GM18861 (cell line): ENCODE measurements around the gene TMEM200C.
"Not testable (repeated sequence)": the region's sequence is repeated elsewhere in the genome, so short reads cannot be mapped to it uniquely, and the experiment has no call there.

Experiments used
- ATAC-seq: cut with Tn5 transposase; IDR thresholded peaks from one replicate; pipeline ENCODE4 v1.9.1; 2021; ENCODE audit not compliant: unreplicated experiment

The TMEM200C gene

DNA sequence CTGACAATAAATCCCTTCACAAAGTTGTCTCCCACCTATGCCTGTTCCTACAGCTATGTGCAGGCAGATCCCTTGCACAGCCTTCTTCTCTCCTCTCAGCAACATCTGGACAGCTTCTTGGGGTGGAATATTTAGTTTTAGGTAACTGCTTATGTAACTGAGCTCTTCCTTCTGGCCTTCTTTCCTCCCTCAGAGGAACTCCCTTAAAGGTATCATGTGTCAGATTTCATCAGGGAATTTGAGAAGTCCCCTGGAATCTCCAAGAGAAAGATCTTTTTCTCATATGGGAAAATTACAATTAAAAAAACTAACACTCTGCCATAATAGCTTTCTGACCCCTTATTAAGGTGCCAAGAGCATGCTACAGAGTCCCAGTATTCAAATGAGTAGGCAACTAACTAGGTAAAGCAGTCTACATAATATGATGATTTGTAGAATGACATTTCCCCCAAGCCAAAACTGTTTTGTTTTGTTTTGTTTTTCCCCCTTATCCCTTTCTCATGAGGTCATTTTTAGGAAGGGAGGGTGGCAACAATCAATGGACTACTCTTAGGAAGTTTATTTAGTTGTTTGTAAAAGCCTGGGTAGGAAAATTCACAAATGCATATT is 2.4 kb downstream of the TMEM200C start:
- ATAC-seq = no peak

DNA sequence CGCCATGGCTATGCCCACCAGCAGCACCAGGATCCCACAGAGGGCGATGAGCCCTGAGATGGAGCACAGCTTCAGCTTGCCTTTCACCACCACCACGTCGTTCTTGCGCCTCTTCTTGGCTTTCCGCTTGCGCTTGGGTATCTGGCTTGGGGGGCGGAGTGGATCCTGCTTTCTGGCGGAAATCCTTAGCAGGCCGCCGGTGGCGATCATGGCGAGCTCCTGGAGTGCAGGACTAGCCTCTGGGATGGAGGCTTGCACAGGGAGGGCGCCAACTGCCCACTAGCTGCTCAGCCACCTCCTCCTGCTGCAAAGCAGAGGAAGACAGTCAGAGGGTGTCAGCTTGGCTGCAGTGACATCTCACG is 3.5 kb downstream of the TMEM200C start:
- no peak for ATAC-seq

DNA sequence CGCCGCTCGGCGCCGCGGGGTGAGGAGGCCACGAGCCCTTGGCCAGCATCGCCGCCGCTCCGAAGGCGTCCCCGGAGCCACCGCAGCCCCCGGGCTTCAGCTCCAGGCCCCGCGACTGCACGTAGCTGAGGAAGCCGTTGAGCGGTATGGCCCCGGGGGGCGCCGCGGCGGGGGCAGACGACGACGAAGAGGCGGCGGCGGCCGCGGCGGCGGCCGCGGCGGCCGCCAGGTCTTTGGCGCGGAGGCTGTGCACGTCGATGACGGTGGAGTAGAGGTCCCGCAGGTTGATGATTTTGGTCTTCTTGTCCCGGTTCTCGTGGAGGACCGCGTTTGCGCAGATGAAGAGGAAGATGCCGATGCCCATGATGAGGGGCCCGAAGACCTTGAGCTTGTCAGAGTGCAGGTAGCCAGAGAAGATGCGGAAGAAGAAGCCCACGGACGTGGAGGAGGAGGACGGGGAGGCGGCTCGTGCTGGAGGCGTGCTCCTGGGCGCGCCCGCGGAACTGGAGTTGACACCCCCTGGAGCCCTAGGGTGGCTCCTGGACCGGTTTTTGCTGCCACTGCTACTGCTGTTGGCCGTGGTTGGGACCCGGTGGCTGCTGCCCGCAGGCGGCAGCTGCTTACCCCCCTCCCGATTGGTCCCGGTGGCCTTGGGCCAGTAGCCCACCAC is 4.0 kb downstream of the TMEM200C start:
- no peak for ATAC-seq

DNA sequence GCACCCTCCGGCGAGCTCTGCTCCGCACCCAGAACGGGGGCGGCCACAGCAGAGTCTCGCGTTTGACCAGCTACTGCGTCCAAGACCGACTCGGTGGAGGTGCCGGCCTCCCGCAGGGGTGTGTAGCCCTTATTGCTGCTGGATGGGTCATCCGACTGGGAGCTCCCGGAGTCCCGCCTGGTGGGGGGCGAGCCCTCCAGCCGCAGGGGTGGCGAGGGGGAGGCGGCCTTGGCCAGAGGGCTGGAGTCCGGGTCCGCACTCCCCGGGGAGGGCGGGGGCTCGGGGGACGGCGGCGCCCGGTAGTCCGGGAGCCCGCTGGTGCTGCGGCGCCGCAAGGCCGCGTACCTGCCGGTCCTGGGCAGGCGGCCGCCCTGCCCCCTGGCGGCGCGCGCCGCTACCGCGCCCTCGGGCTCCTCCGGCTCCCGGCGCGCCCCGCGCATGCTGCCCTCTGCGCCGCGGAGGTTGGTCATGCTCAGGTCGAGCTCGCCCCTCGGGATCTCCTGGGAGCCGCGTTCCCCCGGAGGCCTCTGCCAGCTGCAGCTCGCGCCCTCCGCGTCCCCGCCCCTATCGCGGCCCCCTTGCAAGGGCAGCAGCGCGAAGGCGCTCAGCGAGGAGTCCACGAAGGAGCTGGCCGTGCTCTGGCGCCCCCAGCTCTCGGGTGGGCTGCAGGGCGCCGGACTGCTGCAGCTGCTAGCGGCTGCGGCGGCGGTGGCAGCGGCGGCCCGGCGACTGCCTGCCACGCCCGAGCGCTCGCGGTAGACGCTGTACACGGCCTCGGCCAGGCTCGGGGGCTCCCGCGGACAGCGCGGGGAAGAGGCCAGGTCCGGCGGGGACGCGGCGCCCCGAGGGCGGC is 4.8 kb downstream of the TMEM200C start:
- peak; percentile 71 for ATAC-seq

DNA sequence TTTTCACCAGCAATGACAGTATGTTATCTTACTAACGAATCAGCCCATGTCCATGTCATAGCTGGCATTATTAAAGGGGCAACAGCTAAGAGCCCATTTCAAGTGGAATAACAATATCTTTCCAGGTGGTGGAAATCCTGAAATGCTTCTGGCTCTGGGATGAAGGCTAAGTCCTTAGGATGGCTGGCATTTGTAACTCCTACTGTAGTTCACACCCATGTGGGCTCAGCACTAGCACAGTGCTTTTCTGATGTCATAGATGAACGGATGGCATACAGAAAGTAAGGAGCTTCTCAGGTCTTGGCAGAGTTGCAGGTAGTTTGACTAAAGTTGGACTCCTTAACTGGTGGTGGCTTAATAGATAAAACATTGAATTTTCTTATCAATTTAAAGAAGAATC is 10.0 kb downstream of the TMEM200C start:
- no peak for ATAC-seq

- no peak for ATAC-seq
These were observed 10.9 kb downstream of the TMEM200C start for GRCh38 chr18:5884375-5884774.

DNA sequence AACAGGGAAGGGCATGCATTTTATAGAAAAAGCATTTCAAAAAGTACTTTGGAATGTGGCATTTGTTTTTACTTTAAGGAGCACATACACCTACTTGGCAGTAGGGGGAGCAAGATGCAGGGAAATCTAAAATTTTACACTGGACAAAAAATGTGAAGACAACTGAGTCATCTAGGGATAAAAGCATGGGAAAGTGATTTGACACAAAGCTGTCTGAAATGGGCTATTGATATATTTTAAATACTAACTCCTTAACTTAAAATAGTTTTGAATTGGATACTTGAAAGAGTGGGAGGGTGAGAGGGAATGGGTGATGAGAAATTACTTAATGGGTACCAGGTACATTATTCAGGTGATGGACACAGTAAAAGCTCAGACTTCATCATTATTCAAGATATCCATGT is 15.8 kb downstream of the TMEM200C start:
- no peak for ATAC-seq

DNA sequence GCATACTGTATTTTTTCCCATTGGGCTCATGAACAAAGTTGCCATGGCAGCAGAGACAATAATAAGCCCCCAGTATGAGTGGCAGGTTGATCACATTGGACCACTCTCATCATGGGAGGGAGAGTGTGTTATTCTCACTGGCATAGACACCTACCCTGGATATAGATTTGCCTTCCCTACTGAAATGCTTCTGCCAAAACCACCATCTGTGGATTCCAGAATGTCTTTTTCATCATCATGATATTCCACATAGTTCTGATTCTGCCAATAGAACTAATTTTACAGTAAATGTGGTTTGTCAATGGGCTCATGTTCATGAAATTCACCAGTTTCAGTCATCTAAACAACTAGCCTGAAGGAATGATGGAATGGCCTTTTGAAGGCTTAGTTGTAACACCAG is 18.4 kb downstream of the TMEM200C start:
- ATAC-seq = no peak

DNA sequence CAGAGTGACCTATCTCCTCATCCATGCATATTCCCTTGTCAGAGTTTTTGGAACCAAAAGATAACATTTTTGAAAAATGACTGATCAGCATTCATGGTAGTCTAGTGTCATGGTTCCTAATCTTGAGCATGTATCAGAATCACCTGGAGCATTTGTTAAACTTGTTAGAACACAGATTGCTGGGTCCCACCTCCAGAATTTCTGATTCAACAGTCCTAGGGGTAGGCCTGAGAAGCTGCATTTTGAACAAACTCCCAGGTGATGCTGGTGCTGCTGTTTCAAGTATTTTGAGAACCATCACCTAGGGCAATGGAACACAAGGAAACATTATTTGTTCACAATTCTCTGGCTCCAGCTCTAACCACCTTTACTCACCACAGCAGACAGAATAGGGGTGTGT is 21.0 kb downstream of the TMEM200C start:
- ATAC-seq = no peak

GRCh38 chr18:5872886-5873285 is 22.4 kb downstream of the TMEM200C start:
- no peak for ATAC-seq

DNA sequence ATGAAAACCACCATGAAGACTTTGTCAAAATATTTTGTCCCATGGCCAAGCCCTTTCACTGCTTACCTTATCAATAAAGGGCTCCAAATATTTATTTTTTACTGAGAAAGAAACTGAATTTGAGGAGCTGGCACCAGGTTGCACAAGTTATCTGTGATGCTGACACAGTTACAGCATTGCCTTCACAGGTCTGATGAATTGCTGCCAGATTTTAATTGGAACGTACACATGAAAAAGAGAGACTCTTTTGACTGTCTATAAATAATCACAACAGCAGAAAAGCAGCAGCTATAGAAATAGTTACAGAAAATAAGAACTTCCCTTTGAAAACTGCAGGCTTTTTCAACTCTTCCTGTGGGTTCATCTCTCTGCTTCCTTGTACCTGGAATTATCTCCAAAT is 23.9 kb downstream of the TMEM200C start:
- ATAC-seq = no peak

DNA sequence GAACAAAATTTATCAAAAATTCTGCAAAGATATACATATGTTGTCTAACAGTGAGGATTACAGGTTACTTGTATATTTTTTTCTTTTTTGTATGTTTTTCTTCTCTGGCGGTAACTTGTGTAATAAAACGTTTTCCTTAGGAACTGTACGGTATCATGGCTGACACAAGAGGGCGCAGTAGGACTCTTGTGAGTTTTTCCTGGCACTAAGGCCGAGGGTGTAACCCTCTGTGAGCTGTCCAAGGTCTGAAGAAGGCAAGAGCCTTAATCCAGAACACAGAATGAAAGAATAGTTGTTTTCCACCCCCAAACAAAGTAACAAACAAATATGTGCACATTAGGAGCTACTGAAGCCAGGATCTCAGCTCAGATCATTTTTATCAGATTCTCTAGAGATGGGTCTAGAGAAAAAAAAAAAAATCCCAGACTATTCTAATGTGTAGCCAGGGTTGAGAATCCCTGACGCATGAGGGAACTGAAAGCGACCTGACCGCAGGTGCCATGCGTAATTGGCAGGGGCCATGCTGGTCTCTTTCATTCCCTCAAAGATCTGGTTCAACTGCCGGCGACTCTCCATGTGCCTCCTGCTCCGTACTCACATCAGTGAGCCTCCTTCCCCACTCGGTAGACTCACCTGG is 27.0 kb downstream of the TMEM200C start:
- ATAC-seq = peak; percentile 91

- ATAC-seq = no peak
These were observed 29.8 kb downstream of the TMEM200C start for GRCh38 chr18:5865521-5865920.

- not testable (repeated sequence) for ATAC-seq
These were observed 33.2 kb downstream of the TMEM200C start for GRCh38 chr18:5862127-5862526.

DNA sequence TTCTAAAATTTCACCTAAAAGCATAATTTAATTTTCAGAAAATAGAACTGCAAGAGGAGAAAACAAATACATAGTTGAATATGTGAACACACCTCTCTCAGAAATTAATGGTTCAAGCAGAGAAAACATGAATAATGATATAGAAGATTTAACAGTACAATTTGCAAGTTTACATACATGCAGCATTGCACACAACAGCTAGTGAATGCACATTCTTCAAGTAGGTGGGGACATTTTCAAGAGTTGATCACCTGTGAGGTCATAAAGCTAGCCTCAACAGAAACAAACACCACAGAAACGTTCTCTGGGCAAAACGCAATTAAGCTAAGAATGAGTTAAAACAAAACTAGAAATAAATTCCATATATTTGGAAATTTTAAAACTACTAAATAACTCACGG is 38.1 kb downstream of the TMEM200C start:
- ATAC-seq = no peak

DNA sequence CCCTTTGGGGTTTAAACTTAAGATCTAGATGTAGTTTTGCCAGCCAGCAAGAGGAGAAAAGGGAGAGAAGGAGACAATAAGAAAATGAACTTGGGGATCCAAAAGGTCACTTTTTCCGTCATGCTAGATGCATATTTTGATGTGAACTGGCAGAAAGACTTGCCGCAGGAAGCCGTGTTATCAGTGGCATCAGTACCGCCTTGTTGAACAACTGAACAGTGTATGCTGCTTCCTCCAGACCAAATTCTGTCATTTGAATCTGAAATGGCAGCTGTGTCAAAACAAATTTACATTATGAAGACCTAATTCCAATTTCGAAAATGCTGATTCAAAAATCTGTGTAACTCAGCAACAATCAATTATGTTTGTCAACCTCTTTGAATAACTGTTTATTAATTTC is 42.1 kb downstream of the TMEM200C start:
- ATAC-seq = no peak

GRCh38 chr18:5851998-5852397 is 43.3 kb downstream of the TMEM200C start:
- no peak for ATAC-seq

GRCh38 chr18:5842653-5843052 is 52.7 kb downstream of the TMEM200C start:
- ATAC-seq = no peak

DNA sequence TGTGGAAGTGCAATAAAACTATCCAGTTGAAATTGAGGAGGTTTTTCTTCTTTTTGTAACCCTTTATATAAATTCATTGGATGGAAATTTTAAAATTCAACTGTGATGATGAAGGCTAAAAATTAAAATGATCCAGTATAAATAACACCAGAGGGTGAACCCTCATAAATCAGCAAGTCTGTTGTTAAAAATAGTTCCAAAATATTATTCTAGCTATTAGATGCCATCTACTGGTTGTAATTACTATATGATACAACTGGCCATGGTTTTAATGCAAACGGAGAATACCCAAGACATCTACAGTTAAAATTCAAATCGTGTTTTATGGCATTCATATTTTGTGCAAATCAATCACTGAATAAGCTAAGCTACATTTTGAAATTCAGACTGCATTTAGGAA is 53.8 kb downstream of the TMEM200C start:
- no peak for ATAC-seq

GRCh38 chr18:5840547-5840946 is 54.8 kb downstream of the TMEM200C start:
- ATAC-seq = no peak

DNA sequence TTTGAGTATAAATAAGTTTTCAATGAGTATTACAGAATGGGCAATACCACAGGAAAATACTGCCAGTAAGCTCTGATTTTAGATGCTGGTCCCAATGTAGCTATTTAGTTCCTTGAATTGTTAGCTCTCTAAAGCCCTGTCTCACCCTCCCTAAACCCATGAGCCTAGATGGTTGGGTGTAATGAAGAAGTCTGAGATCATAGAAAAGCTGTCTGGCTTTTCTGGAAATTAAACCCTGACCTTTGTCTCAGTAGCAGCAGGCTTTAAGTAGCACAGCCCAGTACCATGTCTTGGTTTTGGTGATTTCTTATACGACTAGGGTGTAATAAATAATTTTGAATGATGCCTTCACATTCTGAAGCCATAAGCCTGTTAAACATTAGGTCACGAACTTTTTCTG is 55.3 kb downstream of the TMEM200C start:
- ATAC-seq = no peak

- ATAC-seq = no peak
These were observed 56.2 kb downstream of the TMEM200C start for GRCh38 chr18:5839102-5839501.
